Subcutaneous adipose tissue (tissue), 4 donors: ENCODE measurements around the gene BUD13. TPM values are rescaled to one million over a fixed set of nuclear protein-coding genes. Genes with fewer than 3 reads are reported as not detected.

Experiments used
- CTCF ChIP-seq: fragments of 450-650 bp; IDR thresholded peaks from one replicate; pipeline ENCODE4 v1.5.1; 2016; ENCODE audit warnings: low read depth, mild to moderate bottlenecking, control low read depth, antibody characterized with exemption, moderate library complexity
- total RNA-seq, 4 donors: library from RNA; depleted of rRNA; stranded (reverse); fragments of >200 nt; gene quantifications; one replicate each; pipeline ENCODE4 v1.1.0, GENCODE V29; 2016

The BUD13 gene
- total RNA-seq, 4 donors from 2014 or later, result 11.0 to 12.8 (median 12.5) TPM

GRCh38 chr11:116791813-116792143, 19.0 kb upstream of the BUD13 start, which contains the start of gene APOA5:
APOA5 (minus strand) TSS chr11:116791879; CDS start chr11:116791860, 19 bp downstream.
- TF ChIP-seq CTCF, result no peak

- TF ChIP-seq CTCF, result no peak
Observed at GRCh38 chr11:116791002-116791812, 18.4 kb upstream of the BUD13 start.

GRCh38 chr11:116790167-116791001, 17.6 kb upstream of the BUD13 start:
- TF ChIP-seq CTCF, result no peak

- no peak for TF ChIP-seq CTCF
Observed at GRCh38 chr11:116788975-116789374, 16.2 kb upstream of the BUD13 start.

- TF ChIP-seq CTCF, result no peak
Observed at GRCh38 chr11:116788534-116788933, 15.7 kb upstream of the BUD13 start.

GRCh38 chr11:116787786-116788486, 15.1 kb upstream of the BUD13 start, which contains the start of gene ZPR1:
ZPR1 (minus strand) TSS chr11:116788023; CDS start chr11:116787990, 33 bp downstream.
- TF ChIP-seq CTCF, result no peak

GRCh38 chr11:116787436-116787785, 14.6 kb upstream of the BUD13 start:
- no peak for TF ChIP-seq CTCF
